NCI-H2107 (cell line): ENCODE results near the gene SND1.
A peak's percentile ranks its signal among the peaks of the same experiment; 100 is the strongest.
"Not testable (repeated sequence)": the region's sequence is repeated elsewhere in the genome, so short reads cannot be mapped to it uniquely, and the experiment has no call there.

Experiments
- DNase-seq: peaks from one replicate; lab custom pipeline; 2025; lab: John Stamatoyannopoulos, UW

Gene SND1

GRCh38 chr7:127831318-127832219 is 179.6 kb downstream of the SND1 start:
- peak; percentile 32 for DNase-seq

- DNase-seq = no peak
Measured at GRCh38 chr7:127832592-127832991, 180.6 kb downstream of the SND1 start.

GRCh38 chr7:127833641-127834040 is 181.6 kb downstream of the SND1 start:
- DNase-seq = no peak

GRCh38 chr7:127835679-127836078 is 183.7 kb downstream of the SND1 start:
- no peak for DNase-seq

- DNase-seq = not testable (repeated sequence)
Measured at GRCh38 chr7:127837816-127838410, 185.9 kb downstream of the SND1 start.

GRCh38 chr7:127838816-127839415 is 186.9 kb downstream of the SND1 start:
- no peak for DNase-seq

GRCh38 chr7:127840226-127840951 is 188.4 kb downstream of the SND1 start:
- DNase-seq = no peak

GRCh38 chr7:127844165-127844564 is 192.2 kb downstream of the SND1 start:
- DNase-seq = no peak

GRCh38 chr7:127844707-127845331 is 192.8 kb downstream of the SND1 start:
- DNase-seq = peak; percentile 49

- no peak for DNase-seq
Measured at GRCh38 chr7:127845522-127846214, 193.7 kb downstream of the SND1 start.

- no peak for DNase-seq
Measured at GRCh38 chr7:127847641-127848040, 195.6 kb downstream of the SND1 start.

GRCh38 chr7:127848241-127848640 is 196.2 kb downstream of the SND1 start:
- DNase-seq = no peak

GRCh38 chr7:127850195-127850594 is 198.2 kb downstream of the SND1 start:
- DNase-seq = no peak

- DNase-seq = no peak
Measured at GRCh38 chr7:127854383-127854782, 202.4 kb downstream of the SND1 start.

GRCh38 chr7:127857464-127857841 is 205.5 kb downstream of the SND1 start:
- DNase-seq = no peak

GRCh38 chr7:127858091-127858914 is 206.3 kb downstream of the SND1 start:
- no peak for DNase-seq

- DNase-seq = no peak
Measured at GRCh38 chr7:127858915-127859189, 206.9 kb downstream of the SND1 start.

GRCh38 chr7:127859330-127859729 is 207.3 kb downstream of the SND1 start:
- no peak for DNase-seq

GRCh38 chr7:127862525-127862924 is 210.5 kb downstream of the SND1 start:
- no peak for DNase-seq

- DNase-seq = no peak
Measured at GRCh38 chr7:127863082-127863481, 211.1 kb downstream of the SND1 start.

GRCh38 chr7:127865466-127865865 is 213.5 kb downstream of the SND1 start:
- DNase-seq = no peak
